C4-2B (cell line): ENCODE results near the gene SPPL2B.

Source experiments
- CTCF ChIP-seq: fragments of 450-650 bp; conservative IDR thresholded peaks from 2 replicates; pipeline ENCODE4 v1.5.1; 2017; ENCODE audit warnings: mild to moderate bottlenecking
- ZFX ChIP-seq: fragments of 450-650 bp; IDR thresholded peaks from 2 replicates; pipeline ENCODE4 v1.6.1; 2017

- TF ChIP-seq CTCF (no peak), ZFX (no peak)
These were observed 32.3 kb downstream of the SPPL2B start for GRCh38 chr19:2360833-2361232.
